ENCODE measurements around the gene NGFR.
"Not testable (repeated sequence)": the region's sequence is repeated elsewhere in the genome, so short reads cannot be mapped to it uniquely, and the experiment has no call there.

The NGFR gene

DNA sequence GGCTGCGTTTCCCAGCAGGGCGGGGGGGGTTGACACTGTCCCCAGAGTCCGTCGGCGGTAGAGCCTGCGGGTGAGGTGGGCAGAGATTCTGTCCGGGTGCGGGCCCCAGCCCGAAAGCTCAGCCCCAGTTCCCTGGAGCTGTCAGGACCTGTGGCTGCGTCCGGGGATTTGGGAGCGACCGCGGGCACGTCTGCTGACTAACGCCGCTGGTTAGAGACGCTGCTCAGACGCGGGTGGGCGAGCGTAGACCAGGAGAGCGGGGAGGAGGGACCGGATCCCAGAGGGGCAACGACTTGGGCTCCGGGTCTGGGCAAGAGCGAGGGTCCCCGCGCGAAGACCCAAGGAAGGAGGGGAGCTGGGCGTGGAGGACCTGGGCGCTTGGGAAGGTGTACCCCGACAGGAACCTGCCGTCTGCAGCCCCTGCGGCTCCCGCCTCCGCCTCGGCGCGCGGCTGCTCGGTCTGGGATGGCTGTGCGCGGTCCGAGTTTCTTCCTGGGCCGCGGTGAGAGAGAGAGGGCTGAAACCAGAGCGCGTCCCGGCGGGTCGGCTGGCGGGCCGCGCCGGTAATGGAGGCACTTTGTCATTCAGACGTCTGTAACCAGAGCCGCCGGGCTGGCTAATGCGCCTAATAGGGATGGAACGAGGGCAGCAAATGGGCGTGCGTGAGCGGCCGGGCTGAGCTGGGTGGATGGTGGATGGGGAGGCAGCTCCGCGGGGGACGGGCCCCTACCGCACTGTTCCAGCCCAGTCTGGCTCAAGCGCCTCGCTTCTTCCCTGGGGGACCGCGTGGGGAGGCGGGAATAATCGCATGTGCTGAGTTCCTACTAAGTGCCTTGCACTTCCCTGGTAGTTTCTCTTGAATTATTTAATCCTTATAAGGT is 2.3 kb downstream of the NGFR start:
- DNase-seq: peak; percentile 25

DNA sequence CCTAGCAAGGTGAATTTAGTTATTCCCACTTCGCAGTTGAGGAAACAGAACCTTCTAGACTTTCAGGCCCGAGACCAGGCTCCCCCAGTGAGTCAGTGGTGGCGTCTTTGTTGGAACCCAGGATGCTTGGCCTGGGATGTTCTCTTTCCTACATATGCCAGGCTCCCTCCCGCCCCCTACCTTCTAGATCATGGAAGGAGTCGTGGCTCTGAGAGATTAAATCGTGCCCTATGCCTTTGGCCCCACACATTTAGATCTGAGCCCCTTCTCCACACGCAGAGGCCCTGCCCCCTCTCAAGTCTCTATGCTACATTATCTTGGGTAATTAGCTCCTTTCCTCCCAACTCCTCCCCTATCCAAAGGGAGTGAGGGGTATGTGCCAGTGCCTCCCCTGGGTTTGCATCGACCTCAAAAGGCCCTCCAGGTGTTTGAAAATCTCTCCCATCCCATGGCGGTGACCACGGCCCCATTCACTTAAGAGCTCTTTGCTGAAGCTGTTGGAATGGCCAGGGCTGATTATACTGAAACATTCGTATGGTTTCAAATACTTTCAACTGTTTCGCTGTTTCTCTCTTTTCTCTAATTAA is 3.0 kb downstream of the NGFR start:
- DNase-seq: no peak

DNA sequence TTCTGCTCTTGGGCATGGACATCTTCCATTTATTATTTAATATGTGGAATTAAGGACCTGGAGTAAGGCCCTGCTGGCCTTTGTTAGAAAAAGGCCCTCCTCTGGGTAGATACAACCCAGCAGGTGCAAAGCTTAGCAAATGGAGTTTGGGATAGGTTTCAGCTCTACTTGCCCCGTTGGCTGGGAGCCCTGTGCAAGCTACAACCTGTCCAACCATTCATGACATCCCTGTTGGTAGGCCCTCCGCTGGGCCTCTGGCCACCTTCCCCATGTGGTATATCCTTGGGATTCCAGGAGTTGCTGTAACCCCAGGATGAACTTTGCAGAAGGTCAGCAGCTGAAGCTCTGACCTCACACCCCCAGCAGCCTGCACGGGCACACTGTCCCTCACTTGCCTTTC is 6.4 kb downstream of the NGFR start:
- DNase-seq: no peak

DNA sequence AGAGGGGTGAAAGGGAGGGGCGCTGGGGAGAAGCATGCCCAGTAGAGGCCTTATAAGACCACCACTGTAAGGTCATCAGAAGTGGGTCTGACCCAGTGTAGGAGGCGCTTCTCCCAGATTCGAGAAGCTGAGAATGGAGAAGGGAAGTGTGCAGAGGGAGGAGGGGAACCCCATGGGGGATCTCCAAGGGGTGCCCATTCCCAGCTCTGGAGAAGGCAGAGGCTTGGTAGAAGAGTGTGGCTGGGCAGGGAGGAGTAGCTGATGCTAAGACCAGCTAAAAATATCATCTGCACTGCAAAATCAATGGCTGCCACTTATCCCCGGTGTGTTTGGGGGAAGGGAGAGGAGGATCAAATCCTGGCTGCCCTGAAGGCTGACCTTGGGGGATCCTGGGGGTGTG is 7.2 kb downstream of the NGFR start:
- no peak for DNase-seq

DNA sequence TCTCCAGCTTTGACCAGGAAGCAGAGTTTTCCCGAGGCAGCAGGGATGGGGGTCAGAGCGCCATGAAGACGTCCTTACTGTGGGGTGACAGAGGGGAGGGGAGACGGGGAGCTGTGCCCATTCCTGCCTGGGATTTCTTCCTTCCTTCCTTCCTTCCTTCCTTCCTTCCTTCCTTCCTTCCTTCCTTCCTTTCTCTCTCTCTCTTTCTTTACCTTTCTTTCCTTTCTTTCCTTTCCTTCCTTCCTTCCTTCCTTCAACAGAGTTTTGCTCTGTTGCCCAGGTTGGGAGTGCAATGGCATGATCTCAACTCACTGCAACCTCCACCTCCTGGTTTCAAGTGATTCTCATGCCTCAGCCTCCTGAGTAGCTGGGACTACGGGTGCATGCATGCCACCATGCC is 7.6 kb downstream of the NGFR start:
- DNase-seq: not testable (repeated sequence)

DNA sequence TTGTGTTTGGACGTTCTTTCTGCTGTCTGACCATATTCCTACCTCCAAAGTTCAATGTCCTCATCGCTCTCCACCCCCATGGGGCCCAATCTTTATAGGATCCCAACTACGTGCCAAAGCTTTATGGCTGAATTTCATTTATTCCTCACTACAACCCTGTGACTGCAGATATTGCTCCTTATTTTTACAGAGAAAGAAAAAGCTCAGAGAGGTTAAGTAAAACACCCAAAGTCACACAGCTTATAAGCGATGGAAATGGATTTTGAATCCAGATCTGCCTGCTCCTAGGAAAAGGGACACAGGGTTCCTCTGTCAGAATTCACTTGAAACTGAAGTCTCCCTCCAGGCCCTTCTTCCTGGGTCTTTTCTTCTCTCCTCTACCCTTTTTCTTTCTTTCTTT is 9.3 kb downstream of the NGFR start:
- DNase-seq: no peak

DNA sequence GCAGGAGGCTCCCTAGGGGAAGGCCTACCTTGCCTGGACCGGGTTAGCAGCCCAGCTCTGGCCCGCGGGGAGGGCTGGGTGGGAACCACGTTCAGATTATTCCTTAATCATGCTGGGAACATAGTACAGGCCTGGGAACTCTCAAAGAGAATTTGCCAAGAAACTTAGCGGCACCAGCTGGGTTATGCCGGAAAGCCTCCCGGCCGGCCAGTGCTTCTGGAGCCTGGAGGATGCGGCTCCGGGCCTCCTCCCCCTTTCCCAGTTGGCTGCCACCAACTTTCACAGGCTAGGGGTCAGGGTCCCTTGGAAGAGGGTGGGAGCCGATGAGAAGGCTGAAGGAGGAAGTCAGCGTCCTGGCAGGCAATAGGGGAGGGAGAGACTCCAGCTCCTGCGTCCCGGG is 10.8 kb downstream of the NGFR start:
- no peak for DNase-seq

DNA sequence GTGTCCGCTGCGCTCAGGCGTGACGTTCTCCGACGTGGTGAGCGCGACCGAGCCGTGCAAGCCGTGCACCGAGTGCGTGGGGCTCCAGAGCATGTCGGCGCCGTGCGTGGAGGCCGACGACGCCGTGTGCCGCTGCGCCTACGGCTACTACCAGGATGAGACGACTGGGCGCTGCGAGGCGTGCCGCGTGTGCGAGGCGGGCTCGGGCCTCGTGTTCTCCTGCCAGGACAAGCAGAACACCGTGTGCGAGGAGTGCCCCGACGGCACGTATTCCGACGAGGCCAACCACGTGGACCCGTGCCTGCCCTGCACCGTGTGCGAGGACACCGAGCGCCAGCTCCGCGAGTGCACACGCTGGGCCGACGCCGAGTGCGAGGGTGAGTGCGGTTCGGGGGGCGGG is 11.2 kb downstream of the NGFR start:
- no peak for DNase-seq

DNA sequence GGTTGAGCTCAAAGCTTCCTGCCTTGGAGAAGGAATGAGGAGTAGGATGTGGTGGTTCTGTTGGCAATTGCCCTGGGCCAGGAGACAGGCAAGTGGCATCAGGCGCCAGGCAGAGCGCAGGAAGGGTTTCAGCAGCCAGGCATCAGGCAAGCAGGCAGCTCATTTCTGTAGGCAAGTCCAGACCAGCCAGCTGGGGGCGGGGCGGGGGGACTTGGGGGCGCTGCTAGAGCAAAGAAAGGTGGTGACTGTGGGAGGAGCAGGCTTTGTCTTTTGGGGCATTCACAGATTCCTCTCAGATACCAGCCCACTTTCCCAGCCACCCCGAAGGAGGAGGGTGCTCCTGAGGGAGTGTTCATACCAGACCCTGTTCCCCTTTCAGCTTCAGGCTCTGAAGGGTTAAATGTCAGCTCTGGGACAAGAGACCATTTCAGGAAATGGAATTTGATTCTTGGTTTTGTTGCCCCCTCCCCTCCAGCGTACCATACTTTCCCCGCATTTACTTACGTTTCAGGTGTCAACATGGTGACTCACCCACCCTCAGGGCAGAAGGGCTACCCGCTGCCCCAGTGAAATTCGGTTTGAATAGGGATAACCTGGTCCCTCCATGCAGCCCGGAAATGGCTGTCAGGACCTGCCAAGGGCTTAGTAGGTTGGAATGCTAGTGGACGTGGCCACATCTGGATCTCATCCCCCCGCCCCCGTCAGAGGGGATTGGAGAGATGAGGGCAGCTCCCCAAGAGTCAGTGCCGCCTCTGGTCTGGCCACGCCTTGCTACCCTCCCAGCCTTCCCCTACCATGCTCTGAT is 13.2 kb downstream of the NGFR start:
- no peak for DNase-seq

DNA sequence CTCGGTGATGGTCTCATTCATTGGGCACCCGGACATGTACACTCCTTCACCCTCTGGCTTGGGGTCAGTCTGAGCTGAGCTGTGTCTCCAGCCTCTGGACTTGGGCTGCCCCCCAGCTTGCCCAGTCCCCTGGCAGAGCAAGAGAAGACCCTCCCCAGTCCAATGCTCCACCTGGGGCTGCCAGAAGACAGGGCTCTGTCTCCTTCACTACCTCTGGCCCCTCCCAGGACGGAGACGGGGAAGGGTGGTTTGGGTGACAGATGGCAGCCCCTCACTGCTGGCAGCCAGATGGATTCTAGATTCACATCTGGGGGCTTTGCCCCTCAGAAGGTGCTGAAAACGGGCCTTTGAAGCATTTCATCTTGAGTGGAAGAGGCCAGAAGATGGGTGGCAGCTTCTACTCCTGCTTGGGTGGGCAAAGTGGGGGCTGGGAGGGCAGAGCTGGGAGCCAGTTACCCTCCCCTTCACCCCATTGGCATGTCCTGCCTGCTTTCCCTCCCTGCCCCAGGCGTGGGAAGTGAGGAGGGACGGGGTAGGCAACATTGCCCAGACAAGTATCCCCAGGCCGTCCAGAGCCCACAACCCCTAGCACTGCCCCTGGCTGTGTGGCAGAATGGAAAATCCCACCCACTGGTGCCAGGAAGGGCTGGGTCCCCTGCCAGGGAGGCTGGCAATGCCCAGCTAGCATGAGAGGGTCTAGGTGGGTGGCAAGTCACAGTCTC is 13.9 kb downstream of the NGFR start:
- no peak for DNase-seq

DNA sequence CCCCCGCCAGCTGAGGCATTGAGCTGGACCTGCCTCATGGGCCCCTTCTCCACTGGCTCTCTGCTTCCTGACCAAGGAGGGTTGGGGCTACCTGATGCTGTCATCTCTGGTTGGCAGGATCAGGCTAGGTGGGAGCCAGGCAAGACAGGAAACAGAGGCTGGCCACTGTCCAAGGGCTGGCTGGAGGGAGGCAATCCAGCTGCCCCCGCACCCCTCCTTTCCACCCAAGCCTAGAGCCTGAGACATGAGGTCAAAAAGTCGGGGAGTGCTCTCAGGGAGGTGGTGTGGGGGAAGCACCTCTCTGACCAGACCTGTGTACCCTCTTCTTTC is 14.5 kb downstream of the NGFR start:
- no peak for DNase-seq

DNA sequence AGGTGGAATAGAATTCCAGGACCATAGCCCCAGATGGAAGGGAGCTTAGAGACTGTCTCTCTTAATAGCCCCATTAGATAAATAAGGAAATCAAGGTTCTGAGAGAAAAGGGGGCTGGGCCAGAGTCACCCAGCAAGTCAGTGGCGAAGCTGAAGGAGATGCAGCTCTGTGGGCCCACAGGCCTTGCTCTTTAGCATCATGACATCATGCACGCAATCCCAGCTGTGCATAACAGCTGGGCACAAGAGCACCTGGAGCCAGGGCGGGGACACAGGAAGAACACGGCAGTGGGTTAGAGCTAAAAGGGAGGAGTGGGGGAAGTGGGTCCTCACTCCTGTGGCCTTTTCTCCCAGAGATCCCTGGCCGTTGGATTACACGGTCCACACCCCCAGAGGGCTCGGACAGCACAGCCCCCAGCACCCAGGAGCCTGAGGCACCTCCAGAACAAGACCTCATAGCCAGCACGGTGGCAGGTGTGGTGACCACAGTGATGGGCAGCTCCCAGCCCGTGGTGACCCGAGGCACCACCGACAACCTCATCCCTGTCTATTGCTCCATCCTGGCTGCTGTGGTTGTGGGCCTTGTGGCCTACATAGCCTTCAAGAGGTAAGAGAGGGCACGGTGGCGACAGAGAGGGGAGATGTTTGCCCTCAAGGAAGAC is 15.1 kb downstream of the NGFR start:
- no peak for DNase-seq

DNA sequence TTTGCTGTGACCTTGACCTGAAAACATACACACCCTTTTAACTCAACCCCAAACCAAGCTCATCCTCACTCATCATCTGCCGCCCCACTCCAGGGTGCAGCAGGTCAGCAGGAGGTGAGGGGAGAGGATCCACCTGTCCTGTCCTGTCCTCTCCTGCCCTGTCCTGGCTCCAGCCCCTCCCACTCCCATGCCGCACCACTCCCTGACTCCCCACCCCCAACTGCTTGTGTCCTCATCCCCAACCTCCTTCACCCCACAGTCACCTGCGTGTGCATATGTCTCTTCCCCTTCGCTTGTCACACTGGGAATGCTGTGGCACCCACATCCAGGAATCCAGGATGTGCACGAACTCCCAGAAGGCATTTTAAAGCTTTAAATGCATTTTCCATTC is 15.6 kb downstream of the NGFR start:
- DNase-seq: no peak

DNA sequence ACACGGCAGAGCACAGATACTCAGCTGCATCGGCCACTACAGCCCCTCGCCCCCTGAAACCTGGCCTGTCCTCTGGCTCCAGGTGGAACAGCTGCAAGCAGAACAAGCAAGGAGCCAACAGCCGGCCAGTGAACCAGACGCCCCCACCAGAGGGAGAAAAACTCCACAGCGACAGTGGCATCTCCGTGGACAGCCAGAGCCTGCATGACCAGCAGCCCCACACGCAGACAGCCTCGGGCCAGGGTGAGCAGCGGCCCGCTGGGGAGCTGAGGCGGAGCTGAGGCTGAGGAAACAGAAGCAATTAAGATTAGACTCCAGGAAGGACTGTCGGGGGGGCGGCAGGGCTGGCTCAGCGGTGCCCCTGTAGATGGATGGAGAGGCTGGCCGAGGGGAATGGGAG is 16.7 kb downstream of the NGFR start:
- no peak for DNase-seq

DNA sequence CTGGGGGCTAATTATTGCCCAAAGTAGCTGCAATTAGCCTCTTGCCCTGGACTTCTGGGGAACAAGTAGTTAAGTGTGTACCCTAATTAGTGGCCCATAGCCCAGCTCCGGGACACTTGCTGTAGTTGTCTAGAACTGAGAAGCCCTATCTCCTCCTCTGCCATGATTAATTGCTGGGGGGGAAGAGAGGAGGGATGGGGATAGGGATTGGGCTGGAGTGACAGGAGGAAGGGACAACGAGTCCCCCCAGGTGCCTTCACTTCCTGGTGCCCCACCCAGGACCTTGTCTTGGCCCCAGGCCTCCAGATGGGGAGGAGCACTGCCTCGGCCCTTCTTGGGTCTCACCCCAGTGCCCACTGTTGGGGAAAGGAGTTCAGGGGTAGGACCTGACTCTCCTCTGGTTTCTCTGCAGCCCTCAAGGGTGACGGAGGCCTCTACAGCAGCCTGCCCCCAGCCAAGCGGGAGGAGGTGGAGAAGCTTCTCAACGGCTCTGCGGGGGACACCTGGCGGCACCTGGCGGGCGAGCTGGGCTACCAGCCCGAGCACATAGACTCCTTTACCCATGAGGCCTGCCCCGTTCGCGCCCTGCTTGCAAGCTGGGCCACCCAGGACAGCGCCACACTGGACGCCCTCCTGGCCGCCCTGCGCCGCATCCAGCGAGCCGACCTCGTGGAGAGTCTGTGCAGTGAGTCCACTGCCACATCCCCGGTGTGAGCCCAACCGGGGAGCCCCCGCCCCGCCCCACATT is 17.4 kb downstream of the NGFR start:
- DNase-seq: no peak

DNA sequence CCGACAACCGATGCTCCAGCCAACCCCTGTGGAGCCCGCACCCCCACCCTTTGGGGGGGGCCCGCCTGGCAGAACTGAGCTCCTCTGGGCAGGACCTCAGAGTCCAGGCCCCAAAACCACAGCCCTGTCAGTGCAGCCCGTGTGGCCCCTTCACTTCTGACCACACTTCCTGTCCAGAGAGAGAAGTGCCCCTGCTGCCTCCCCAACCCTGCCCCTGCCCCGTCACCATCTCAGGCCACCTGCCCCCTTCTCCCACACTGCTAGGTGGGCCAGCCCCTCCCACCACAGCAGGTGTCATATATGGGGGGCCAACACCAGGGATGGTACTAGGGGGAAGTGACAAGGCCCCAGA is 17.9 kb downstream of the NGFR start:
- DNase-seq: no peak

DNA sequence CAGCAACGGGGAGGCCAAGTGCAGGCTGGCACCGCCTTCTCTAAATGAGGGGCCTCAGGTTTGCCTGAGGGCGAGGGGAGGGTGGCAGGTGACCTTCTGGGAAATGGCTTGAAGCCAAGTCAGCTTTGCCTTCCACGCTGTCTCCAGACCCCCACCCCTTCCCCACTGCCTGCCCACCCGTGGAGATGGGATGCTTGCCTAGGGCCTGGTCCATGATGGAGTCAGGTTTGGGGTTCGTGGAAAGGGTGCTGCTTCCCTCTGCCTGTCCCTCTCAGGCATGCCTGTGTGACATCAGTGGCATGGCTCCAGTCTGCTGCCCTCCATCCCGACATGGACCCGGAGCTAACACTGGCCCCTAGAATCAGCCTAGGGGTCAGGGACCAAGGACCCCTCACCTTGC is 18.5 kb downstream of the NGFR start:
- no peak for DNase-seq

DNA sequence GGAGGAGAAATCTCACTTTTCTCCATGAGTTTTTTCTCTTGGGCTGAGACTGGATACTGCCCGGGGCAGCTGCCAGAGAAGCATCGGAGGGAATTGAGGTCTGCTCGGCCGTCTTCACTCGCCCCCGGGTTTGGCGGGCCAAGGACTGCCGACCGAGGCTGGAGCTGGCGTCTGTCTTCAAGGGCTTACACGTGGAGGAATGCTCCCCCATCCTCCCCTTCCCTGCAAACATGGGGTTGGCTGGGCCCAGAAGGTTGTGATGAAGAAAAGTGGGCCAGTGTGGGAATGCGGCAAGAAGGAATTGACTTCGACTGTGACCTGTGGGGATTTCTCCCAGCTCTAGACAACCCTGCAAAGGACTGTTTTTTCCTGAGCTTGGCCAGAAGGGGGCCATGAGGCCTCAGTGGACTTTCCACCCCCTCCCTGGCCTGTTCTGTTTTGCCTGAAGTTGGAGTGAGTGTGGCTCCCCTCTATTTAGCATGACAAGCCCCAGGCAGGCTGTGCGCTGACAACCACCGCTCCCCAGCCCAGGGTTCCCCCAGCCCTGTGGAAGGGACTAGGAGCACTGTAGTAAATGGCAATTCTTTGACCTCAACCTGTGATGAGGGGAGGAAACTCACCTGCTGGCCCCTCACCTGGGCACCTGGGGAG is 19.1 kb downstream of the NGFR start:
- DNase-seq: no peak

DNA sequence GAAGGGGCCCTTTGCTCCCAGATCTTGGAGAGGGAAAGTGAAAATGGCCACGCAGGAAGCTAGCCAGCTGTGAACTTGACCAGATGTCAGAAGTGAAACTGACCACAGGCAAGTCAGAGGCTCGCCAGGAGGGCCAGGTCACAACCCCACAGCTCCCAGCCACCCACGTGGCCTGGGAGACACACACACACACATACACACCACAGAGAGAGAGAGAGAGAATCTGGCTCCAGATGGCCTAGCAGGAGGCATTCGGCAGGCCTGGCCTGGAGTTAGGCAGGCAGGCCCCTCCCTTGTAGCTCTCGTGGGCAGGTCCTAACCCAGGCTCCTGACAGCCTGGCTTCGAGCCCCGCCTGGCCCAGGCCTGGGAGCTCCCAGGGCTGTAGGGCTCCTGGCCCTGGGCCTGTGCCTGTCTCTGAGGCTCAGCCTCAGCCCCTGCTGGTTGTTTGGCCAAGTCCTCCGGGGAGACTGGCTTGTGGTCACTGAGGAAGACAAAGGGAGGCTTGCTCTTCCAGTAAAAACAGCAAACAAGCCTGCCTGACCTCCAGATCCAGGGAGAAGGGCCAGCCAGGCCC is 20.2 kb downstream of the NGFR start:
- DNase-seq: no peak

DNA sequence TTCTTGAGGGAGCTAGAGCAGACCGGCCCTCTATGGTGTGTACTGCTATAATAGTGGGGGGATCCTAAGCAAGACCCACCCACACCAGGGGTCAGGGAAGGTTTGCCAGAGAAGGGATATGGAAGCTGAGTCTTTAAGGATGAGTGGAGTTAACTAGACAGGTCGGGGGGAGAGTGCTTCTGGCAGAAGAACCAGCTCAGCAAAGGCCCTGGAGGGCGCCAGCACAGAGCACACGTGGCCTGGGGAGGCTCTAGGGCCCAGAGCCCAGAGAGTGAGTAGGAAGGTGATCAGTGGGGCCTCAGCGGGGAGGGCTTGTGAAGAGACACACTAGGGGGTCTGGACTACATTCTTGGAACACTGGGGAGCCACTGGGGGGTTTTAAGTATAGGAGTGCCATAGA is 21.1 kb downstream of the NGFR start:
- DNase-seq: no peak

DNA sequence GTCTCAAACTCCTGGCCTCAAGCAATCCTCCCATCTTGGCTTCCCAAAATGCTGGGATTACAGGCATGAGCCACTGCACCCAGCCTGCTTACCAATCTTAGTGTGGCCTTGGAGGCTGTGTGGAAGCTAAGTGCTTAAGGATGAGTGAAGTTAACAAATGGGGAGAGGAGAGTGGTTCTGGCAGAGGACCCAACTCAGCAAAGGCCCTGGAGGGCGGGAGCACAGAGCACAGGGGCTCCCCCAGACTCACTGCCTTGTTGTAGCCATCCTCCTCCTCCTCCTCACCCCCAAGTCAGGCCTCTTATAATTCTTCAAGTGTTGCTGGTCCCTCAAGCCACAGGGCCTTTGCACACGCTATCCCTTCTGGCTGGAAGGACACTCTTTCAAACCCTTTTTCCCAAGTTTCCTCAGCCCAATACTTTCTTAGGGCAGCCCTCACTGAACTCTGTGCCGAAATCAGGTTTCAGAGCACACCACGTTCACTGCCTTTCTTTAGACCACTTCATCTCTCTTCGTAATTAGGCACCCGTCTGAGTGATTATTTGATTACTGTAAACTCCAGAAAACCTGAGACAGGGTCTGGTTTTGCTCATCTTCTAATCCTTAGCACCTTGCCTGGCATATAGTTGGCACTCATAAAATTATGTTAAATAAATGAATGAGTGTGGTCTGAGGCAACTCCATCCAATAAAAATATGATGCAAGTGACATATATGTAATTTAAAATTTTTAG is 23.4 kb downstream of the NGFR start:
- no peak for DNase-seq
